ENCODE data around the gene TMX2.

GRCh38 chr11:57713835-57714234 is 1.4 kb downstream of the TMX2 start:
- TF ChIP-seq SNAI2 (CRISPR knock-in tag; IDR thresholded peaks at IDR 0.05), result no peak
- no peak for TF ChIP-seq RARB (CRISPR knock-in tag; IDR thresholded peaks at IDR 0.05)
